Suppressor macrophage (primary cell): ENCODE data around the gene KIF18B.
A peak's percentile ranks its signal among the peaks of the same experiment; 100 is the strongest.
"Not testable (repeated sequence)": the region's sequence is repeated elsewhere in the genome, so short reads cannot be mapped to it uniquely, and the experiment has no call there.

Experiments used
- DNase-seq, 4 experiments: peaks; one replicate each; pipeline ENCODE4 v3.0.0-alpha.2; 2020 to 2022

KIF18B gene

DNA sequence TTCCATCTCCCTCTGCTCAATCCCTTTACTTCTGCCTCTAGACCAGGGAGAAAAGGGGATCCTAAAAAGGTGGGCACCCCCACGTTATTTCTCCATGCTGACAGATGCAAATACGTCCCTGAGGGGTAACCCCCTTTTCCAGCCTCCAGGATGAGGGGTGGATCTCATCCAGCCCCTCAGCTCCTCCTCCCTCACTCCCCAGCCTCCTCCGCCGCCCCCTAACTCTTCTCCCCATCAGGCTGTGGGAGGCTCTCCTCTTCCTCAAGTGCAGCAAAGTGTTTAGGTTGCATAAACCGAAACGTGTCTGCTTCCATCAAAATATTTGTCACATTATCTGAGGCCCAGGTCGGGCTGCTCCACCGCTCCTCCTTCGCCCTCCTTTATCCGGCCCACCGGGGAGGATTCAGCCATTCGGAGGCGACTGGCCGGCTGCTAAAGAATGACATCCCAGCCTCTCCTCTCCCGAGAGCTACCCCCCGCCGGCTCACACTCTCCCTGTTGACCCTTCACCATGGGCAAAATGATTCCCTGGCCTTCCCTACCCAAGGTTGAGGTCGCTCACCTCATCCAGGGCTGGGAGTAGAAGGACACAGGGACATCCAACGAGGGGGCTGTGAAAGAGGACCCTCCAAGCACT is 21.7 kb upstream of the KIF18B start:
- DNase-seq: no peak

DNA sequence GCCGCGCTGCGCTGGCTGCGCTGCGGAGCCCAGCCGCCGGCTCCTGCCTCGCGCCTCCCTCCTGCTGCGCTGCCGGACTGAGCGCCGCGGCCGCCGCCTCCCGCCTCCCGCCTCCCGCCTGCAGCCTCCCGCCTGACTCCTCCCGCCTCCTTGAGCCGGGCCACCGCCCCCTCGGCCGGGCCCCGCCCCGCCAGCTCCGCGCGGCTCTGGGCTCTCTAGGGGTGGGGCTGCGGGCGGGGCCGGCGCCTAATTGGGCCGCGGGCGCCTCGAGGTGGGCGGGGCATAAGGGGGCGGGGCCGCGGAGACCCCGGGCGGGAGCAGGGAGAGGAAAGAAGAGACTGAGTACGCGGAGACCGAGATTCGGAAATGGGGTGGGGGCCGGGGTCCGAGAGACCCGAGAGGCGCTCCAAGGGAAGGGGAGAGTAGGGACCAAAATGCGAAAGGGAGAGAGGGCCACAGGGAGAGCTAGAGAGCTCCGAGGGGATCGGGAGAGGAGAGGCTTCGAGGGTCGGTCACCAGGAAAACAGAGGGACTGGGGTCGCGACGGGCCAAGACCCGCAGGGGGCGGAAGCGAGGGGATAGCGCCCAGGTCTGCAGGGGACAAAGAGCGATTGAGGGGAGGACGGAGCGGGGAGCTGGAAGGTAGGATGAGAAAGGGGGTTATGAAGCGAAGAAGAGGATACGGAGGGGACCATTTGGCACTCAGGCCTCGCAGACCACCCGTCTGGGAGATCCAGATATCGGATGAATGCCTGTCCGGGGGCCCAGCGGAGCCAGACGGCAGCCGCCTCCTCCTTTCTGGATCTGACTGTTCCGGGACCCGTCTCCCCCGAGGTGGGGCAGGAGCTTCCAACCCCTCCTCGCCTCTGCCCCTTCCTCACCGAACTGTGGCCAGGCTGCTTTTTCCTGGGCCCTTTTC is 20.9 kb upstream of the KIF18B start, which contains the start of gene C1QL1:
C1QL1 (minus strand) TSS at position 79 of the 919 bp plus-strand sequence. CDS start 255 bp downstream, outside the sequence.
- peak; percentile 90 to 96 (median 94) for DNase-seq

DNA sequence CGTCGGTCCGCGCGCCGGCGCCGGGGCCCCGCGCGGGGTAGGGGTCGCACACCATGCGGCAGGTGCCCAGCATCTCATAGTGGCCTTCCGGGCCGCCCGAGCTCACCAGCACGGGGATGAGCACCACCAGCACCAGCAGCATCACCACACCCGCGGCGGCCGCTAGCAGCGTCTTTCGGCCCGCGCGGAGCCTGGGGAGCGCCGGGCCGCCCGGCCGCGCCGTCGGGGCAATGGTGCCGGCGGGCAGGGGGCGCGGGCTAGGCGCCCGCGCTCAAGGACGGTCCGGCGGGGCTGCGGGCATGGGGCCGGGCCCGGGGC is 20.3 kb upstream of the KIF18B start:
- DNase-seq: no peak

DNA sequence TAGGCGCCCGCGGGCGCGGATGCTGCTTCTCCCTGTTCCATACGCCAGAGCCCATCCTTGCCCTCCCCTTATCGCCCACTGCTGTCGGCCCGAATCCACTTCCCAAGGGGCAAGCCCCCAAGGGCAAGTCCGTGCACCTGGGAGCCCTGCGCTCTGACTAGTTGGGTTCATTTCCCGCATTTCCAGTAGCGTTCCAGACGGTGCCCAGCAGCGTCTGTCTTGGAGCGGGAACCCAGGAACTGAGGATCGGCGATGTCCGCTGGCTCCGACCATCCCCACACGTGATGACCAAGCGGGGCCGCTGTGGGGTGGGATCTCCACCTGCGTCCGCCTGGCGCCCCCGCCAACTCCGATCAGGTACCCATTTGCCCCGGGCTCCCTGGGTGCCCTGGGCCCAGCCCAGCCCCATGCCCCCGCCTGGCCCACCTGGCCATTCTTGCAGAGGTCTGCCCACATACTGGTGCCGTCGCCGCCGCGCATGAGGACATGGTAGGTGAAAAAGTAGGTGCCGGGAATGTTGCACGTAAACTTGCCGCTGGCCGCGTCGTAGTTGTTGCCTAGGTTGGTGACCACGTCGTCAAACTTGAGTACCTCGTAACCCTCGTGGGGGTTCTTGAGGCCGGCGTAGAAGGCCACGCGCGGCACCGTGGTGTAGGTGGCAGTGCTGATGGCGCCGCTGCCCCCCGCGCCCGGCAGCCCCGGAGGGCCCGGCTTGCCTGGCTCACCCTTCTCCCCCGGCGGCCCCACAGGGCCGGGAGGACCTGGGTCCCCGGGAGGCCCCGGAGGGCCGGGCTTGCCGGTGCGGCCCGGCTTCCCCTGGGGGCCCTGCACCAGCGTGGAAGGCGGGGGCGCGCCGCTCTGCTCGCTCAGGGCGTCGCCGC is 19.7 kb upstream of the KIF18B start:
- DNase-seq: no peak

DNA sequence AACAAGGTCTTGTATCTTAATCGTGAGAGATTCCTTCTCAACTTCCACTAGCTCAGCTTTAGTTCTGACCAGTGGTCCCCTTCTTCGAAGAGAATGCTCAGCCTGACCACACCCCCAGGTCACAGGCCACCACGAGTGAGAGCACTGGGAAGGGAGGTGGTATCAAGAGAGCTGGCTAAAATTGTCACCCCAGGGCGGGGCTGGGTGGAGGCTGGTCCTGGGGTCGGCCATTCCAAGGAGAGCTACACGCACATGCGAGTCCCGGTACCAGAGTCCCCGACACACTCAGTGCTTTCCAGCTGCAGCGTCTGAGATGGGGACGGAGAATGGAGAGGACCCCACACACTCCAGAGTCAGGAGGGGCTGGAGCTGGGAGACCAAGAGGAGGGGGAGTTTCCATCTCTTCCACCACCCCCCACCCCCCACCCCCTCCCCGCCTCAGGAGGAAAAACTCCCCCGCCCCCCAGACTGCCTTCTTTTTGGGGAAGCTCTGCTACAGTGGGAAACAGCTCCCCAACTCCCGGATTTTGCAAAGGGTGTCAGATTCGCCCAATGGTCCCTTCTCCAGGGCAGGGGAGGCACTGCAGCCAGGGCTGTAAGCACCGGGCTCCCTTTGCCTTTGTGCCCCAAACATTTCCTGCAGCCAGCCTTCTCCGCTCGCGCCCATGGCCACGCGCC is 18.9 kb upstream of the KIF18B start:
- DNase-seq: no peak

DNA sequence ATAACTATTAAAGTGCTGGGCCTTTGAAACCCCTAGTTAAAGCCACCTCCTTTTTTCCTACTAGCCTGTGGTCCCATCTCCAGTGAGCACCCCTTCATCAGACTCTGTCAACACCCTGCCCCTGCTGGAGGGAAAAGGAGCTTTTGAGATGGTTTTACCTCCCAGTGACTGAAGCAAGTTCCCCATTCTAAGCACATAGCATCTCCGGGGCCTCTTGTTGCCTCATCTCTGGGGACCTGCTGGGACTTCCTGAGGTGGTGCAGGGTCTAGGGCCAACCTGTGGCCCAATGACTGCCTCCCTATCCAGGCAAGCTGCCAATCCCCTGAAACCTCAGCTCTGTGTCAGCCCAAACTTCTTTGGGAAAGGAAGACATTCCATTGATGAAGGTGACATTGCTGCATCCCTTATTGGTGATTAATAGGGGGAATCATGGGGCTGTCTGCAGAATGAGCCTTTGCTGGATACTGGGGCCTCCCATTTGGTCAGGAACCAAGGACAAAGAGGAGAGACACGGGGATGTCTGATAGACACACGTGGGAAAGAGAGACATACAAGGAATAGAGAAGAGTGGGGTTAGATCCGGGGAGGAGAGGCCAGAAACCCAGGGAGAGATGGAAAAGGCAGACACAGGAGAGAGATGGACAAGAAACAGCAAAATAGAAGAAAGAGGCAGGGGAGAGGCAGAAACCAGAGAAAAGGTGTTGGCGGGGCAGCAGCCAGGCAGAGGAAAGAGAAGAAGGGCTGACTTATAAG is 18.1 kb upstream of the KIF18B start:
- no peak for DNase-seq

DNA sequence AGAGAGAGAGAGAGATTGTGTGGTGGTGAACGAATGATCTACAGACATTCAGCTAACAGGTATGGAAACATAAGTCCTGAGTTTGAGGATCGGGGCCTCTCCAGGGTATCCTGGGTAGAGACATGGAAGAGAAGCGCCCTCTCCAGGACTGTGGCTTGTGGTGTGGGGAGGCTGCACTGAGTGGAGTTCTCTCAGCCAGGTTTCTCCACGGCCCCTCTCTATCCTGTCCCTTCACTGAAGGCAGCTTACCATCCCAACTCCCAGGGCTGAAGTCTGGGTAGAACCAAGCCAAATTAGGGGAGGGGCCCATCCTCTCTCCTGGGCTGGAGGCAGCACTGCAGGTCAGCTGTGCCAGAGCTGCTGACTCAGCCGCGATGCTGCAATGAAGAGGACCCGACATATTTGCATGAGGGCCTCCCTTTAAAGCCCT is 14.4 kb upstream of the KIF18B start:
- no peak for DNase-seq

DNA sequence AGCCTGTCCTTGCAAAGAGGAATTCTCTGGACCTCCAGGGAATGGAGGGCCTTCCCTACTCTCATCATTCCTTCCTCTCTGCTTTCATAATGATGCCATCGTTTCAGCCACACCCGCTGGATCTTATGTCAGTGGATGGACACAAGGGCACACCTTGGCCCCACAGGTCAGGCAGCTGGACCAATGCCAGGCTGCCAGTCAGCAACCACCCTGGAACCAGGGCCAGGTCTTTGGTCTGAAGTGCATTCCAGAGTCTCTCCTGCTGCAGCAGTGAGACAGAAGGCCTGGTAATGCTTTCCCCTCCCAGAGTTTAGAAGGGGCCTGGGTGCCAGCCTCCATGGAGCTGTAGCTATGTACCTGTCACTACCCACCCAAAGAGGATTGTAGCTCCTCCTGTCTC is 13.1 kb upstream of the KIF18B start:
- DNase-seq: no peak

DNA sequence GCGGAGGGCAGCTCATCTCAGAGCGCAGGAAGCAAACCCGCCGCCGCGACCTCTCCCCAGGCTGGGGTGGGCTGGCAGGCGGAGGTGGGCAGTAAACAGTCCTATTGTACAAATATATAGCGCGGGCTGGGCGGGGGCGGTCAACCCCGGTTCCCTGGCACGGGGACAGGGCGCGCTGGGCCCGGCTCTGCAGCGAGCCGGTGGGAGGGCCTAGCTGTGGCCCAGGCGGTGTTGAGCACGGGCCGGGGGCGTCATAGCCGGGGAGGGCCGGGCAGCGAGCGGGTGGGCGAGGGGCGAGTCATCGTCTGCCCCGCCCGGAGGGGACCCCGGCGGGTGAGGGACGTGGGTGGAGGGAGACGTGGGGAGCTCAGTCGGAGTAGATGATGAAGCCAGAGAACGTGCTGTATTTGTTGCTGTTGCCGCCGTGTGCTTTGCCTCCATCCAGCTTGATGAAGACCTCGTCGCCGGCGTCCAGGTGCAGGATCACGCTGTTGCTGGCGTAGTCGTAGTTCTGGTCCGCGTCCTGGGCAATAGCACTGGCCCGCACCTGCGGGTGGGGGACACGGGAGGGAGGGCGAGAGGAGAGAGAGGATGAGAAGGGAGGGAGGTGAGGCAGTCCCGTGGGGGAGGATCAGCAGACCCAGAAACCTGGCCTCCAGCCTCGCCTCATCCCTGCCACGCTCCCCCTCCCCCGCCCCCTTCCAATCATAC is 12.4 kb upstream of the KIF18B start:
- peak in 1 of 4 experiments; percentile 25 for DNase-seq

DNA sequence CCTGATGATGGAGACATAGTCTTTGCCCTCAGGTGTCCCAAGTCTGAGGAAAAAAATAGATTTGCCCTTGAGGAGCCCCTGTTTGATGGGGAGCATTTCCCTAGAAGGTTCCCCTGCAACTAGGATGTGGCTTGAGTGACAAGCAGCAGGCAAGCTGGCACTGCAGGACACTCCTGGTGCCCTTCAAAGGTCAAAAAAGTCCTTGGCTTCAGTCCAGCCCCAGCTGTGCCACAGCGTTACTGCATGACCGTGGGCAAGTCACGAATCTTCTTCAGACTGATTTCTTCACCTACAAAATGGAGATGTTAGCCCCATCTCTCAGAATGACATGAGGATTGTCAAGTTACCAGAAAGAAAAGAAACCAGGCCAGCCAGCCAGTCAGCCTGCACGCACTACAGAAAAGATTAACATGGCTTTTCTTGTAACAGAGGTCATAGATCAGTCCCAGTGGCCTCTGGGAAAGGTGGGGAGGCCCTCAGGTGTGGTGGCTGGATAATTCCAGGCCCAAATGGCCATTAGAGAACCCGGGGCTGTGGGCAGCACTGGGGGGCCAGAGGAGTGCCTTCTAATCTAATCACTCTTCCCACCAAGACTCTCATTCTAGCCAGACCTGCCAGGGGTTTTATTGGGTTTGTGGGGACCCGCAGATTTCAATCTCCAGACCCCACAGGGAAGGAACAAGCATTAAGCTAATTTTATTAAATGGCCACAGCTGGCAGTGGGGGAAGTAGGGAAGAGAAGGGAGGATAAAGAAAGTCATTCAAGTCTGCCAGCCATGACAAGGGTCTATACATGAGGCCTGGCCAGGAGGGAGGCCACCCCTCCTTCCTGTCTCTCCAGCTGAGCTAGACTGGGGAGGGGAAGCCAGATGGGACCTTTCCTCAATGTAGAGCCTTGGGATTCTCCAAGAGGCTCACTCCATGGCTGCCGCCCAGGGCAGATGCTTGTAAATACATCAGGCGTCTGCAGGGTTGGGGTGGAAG is 9.7 kb upstream of the KIF18B start:
- no peak for DNase-seq

DNA sequence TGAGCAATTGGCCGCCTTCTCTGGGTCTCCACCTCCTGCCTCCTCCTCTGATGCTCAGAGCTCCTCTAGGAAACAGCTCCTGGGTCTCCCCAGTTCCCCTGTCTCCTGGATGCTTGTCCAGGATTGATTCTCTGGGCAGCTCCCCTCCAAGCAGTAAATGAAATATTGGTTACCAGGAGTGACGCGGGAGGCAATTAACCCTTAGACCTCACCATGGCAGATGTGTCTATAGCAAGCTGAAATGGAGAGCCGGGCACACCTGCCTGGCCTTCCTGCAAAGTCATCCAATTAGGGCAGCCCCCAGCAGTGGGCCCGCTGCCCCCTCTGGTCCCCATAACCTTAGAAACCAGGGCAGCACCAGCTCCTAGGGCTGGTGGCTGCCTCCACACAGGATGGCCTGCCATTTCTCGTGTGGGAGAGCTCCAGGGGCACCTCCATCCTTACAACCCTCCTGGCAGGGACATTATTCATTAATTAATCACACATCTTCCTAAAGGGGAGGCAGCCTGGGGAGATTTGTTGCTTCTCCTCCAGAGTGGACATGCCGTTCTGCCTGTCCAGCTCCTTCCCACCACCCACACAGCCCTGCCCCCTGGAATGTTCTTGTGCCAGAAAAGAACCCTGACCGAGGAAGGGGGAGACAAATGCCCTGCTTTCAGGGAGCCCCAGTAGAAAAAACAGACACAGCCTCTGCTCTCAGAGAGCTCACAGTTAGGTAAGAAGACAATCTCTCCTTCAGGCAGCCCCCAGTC is 8.3 kb upstream of the KIF18B start:
- no peak for DNase-seq

DNA sequence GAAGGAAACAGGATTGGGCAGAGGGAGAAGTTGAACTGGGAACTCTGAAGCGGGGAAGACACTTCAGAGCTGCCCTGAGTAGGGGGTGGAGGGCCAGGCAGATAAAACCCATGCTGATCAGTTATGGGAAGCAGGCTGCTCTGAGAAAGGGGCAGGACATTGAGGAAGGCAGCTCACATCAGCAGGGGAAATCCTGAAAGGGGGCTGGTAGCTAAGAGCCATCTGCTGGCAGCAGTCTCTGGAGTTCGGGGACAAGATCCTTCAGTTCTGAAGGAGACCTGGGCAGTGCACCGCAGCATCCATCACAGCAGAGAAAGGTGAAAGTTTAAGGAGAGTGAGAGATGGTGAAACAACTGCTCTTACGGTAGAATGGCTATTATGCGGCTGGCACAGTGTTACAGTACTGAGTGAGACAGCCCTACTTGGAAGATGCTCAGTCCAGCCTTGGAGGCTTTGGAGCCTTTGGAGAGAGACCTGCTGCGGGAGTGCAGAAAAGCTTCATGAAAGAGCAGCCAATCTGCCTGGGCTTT is 5.4 kb upstream of the KIF18B start:
- DNase-seq: no peak

DNA sequence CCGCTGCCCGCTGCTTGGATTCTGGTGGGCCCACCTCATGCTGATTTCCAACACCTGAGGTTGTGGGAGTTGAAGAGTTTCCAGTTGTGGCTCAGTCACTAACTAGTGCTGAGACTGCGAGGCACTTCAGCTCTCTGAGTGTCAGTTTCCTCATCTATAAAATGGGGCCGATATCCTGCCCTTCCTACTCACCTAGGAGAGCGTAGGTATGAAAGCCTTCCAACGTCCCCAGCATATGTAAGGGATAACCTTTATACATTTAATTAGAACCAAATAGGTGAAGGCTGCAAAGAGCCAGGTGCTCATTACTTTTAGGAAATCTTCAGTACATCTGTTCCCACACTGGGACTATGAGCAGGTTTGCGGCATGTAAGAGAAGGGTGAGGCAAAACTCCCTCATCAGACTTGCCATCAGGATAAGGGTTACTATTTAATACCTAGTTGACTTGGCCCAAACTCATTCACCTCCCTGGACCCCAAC is 782 bp upstream of the KIF18B start:
- no peak for DNase-seq

DNA sequence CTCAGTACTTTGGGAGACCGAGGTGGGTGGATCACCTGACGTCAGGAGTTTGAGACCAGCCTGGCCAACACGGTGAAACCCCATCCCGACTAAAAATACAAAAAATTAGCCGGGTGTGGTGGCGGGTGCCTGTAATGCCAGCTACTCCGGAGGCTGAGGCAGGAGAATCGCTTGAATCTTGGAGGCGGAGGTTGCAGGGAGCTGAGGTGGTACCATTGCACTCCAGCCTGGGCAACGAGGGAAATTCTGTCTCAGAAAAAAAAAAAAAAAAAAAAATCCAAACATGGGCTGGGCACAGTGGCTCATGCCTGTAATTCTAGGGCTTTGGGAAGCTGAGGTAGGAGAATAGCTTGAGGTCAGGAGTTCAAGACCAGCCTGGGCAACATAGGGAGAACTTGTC is 1.9 kb downstream of the KIF18B start:
- not testable (repeated sequence) for DNase-seq

DNA sequence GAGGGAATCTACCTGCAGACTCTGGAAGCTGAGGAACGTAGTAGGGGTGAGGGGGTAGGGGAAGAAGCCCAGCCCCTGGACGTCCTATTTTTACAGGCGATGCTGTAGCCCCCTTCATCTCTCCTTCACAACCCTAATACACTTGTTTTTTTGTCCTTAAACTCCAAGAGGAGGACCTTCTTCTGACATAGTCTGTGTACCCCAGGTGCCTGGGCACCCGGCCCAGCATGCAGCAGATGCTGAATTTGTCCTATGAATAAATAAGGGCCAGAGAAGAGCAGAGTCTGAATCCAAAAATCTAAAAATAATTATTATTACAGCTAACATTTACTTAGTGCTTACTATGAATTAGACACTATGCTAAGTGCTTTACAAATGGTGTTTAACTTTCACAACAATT is 5.1 kb downstream of the KIF18B start:
- no peak for DNase-seq

DNA sequence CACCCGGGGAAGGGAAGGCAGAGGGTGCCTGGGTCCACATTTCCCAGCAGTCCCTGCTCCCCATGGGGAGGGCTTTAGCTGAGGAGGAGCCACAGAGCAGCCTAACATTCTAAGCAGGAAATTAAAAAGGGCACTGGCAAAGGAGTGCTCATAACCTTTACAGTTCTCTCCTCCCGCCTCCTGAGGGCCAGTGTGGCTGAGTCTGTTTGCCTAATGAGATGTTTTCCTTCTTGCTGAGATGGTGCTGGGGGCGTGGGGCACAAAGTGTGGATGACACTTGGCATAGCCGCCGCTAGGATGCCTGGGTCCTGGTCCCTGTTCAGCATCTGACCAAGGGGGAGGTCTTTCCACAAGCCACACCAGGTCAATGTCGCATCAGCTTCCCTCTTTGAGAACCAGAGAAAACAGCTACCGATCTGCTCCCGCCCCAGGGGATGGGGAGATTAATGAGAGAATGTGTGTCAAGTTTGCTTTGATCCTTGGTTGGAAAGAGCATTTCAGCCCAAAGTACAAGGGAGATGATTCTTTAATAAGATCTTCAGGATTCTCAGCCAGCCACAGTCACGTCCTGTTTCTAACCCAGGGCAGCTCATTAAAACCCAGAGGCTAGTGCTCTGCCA is 5.8 kb downstream of the KIF18B start:
- DNase-seq: no peak

DNA sequence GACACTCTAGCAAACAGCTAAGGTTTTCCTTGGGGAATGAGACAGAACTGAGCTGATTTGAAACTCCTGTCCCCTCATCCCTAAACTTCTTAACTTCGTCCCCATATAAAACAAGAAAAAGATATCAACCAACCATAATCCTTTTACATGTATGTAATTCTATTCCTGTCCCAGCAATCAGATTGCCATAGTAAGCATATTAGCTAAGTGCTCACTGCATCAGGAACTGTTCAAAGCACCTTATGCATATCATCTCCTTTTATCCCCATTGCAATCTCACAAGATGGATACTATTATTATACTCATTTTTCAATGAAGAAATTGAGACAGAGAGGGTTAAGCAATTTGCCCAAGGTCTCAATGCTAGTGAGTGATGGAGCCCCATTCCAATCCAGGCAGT is 6.8 kb downstream of the KIF18B start:
- no peak for DNase-seq

DNA sequence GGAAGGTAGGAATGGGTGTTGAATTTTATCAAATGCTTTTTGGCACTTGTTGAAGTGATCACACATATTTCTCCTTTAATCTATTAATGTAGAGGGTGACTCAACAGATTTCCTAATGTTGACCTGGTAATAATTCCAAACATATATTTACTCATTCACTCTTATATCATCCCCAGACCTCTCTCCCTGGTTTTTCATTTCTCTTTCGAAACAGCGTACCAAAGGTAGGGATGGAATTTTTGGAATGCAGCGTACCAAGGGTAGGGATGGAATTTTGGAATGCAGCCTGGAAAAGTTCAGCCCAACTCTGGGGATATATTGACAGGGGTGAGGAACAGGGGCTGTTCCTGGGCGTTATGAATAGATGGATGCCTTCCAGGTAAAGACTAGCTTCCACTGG is 7.3 kb downstream of the KIF18B start:
- DNase-seq: no peak
